GM18502 (cell line): ENCODE data around the gene HSD17B11.
A peak's percentile ranks its signal among the peaks of the same experiment; 100 is the strongest.
"Not testable (repeated sequence)": the region's sequence is repeated elsewhere in the genome, so short reads cannot be mapped to it uniquely, and the experiment has no call there.

Experiments
- ATAC-seq: cut with Tn5 transposase; IDR thresholded peaks from one replicate; pipeline ENCODE4 v1.9.1; 2021; ENCODE audit warnings: mild to moderate bottlenecking; ENCODE audit not compliant: unreplicated experiment, poor library complexity

The HSD17B11 gene, protein sequence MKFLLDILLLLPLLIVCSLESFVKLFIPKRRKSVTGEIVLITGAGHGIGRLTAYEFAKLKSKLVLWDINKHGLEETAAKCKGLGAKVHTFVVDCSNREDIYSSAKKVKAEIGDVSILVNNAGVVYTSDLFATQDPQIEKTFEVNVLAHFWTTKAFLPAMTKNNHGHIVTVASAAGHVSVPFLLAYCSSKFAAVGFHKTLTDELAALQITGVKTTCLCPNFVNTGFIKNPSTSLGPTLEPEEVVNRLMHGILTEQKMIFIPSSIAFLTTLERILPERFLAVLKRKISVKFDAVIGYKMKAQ

DNA sequence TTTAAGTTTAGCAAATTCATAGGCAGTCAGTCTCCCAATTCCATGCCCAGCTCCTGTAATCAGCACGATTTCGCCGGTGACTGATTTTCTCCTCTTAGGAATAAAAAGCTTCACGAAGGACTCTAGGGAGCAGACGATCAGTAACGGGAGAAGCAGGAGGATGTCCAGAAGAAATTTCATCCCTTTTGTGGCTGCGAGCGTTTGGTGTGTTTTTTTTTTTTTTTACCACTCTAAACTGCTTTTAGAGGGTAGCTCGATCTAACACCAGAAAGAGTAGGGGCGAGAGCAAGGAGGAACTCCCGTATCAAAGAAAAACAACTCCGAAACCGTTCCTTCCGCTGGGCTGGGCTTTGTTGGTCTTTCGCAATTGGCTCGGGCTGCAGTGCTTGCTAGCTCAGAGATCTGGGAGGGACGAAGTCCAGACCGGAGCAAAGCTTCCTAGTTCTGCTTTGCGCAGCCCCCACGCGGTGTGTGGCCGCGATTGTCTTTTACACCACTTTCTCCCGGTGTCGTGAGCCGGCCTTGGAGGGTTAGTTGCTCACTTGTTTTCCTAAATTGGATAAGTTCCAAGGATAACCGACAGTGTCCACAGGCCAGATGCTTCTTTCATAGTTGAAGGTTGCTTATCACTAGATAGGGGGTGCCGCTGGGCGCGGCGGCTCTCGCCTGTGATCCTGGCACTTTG is at the start of gene HSD17B11:
HSD17B11 (minus strand) TSS at position 298 of the 685 bp plus-strand sequence; CDS start at position 180, 118 bp downstream.
- peak; percentile 99 for ATAC-seq

DNA sequence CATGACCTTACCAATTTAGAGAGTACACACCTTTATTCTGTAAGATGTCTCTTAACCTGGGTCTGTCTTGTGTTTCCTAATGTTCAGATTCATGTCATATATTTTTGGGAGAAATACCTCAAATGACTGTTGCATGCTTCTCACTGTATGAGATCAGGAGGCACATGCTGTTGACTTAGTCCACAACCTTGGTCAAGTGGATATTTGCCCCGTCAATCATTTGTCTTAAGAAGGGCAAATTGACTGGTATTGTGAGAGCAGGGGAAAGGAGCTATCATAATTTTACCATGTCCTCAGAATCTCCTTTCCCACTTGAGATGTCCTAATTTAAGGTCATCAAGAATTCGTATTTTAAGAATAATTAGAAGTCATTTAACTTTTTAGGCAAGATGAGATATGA is 42.4 kb upstream of the HSD17B11 start:
- no peak for ATAC-seq

DNA sequence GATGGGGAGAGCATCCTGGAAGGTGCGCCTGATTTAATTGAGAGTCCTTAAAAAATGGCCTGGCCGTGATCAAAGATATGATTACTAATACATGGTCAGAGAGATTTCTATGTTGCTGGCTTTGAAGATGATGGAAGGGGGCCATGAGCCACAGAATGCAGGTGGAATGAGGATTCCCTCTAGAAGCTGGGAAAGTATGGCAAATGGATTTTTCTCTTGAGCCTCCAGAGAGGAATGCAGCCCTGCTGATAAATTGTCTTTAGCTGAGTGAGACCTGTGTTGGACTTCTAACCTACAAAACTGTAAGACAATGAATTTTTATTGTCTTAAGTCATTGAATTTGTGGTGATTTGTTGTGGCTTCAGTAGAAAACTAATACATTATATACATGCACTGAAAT is 39.0 kb upstream of the HSD17B11 start:
- no peak for ATAC-seq

DNA sequence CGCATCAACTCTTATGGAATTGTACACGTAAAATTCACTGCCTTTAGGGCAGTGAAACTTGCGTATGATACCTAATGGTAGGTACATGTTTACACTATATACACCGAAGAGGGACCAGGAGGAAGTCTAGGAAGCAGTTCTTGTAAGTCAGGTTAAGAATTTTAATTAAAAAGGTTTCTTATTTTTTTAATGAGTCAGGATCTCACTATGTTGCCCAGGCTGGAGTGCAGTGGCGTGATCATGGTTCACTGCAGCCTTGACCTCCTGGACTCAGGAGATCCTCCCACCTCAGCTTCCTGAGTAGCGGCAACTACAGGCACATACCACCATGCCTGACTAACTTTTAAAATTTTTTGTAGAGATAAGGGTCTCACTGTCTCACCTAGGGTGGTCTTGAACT is 38.0 kb upstream of the HSD17B11 start:
- no peak for ATAC-seq

DNA sequence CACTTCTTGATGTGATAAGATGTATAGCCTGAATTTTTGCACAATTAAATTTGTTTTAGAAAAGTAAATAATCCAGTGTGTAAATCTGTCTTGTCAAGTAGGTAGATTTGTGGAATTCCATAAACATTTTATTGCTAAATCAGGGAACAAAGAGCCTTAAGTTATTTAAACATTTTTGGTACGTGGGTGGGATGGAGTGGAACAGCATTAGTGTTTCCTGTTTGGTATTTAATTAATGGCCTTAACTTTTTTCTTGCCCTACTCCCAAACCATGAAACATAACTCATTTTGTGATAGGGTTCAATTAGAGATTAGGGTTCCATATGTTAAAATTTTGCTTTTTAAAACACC is 36.5 kb upstream of the HSD17B11 start:
- no peak for ATAC-seq

DNA sequence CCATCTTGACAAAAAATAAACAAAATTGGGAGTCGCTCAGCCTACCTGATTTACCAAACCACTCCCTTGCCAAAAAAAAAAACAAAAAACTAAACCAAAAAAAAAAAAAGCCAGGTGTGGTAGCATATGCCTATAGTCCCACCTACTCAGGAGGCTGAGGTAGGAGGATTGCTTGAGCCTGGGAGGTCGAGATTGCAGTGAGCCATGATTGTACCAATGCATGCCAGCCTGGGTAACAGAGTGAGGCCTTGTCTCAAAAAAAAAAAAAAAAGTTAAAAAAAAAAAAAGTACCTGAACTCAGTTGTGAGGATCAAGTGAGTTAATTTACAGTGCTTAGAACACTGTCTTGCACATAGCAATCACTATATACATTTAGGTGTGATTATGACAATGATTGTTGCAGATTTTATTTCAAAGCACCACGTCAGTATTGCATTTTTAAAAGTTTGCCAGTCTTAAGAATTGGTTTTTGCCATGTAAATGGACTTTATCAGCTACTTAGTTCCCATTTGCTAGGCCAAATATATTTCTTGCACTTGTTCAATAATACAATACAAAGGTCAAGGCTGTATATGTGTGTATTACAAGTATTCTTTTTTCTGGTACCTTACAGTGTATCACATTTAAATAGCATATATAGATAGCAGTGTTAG is 36.0 kb upstream of the HSD17B11 start:
- no peak for ATAC-seq

DNA sequence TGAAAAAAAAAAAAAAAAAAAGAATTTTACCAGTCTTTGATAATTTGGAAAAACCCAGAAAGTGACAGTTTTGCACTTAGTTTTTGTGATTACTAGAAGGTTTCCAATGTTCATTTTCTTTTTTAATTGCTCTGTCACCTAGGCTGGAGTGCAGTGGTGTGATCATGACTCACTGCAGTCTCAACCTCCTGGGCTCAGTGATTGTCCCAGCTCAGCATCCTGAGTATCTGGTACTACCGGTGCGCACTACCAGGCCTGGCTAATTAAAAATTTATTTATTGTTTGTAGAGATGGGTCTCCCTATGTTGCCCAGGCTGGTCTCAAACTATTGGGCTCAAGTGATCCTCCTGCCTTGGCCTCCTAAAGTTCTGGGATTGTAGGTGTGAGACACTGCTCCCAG is 34.7 kb upstream of the HSD17B11 start:
- no peak for ATAC-seq

DNA sequence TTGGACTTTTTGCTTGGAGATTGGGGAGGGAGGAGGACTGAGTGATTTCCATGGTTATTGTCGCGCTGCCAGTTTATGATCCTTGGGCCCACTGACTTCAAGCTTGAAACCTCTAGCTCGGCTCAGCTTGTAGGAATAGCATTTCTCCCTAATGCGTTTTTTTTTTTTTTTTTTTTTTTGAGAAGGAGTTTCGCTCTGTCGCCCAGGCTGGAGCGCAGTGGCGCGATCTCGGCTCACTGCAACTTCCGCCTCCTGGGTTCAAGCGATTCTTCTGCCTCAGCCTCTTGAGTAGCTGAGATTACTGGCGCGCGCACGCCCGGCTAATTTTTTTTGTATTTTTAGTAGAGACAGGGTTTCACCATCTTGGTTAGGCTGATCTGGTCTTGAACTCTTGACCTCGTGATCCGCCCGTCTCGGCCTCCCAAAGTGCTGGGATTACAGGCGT is 33.1 kb upstream of the HSD17B11 start:
- ATAC-seq = not testable (repeated sequence)

DNA sequence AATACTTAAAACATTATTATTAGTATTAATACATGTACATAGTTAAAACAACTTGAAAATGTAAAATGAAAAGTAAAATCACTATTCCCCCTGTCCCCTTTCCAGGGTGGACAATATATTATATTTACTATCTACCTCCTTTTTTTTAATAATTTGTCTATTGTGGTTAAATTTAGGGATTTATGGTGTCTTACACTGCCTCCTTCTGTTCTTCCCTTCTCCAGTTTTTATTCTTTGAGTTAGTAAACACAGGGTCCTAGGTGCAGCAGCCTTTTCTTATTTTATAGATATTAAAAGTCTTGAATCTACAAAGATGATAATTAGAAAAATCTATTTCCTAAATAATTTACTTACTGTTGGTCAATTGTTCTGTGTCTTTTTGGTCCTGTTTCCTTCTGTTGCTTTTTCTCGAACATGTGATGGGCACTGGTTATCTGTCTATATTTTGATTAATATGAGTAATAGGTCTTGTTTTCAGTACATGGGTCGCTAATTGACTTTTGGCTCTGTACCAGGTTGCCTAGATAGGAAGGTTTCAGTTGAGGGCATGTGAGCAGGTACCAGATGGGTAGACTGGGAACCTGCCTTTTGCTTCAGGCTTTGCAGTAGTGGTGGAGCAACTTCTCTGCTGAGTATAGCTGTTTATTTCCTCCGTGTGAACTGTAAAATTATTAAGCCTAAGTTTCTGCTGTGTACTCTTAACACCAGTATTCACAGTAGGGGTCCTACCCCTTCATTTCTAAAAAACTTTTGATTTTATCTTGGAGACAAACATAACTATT is 32.5 kb upstream of the HSD17B11 start:
- ATAC-seq = no peak

DNA sequence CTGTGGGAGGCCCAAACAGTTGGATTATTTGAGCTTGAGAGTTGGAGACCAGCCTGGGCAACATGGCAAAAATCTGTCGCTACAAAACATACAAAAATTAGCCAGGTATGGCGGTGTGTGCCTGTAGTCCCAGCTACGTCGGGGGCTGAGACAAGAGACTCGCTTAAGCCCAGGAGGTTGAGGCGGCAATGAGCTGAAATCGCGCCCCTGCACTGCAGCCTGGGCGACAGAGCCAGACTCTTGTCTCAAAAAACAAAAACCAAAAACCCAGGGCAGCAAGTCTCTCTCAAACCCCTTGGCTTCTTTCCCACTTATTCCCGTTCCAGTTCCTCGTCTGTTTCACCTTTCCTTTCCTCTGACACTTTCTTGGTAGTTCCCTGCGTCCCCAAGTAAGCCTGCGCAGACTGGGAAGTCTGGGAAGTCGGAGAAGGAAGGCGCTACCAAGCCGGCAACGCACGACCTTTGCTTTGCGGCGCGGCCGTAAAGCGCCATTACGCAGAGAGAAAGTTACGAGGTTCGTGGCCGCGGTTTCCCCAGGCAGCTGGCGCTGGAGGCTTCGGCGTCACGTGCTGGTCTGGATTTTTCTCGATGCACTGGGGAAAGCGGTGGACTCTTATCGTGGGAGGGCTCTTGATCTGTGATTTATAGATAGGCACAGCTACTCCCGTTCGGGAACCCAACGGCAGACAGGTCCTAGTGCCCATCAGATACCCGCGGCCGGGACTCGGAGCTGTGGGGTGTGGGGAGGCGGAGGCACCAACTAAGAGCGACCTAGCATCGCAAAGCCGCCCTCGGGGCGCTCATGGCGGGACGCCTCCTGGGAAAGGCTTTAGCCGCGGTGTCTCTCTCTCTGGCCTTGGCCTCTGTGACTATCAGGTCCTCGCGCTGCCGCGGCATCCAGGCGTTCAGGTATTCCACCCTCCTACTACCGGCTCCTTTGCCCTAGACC is 31.4 kb upstream of the HSD17B11 start, which contains the start of gene NUDT9:
NUDT9 (plus strand) TSS at position 470 of the 949 bp plus-strand sequence; CDS start at position 803, 333 bp downstream.
- ATAC-seq = peak; percentile 88

DNA sequence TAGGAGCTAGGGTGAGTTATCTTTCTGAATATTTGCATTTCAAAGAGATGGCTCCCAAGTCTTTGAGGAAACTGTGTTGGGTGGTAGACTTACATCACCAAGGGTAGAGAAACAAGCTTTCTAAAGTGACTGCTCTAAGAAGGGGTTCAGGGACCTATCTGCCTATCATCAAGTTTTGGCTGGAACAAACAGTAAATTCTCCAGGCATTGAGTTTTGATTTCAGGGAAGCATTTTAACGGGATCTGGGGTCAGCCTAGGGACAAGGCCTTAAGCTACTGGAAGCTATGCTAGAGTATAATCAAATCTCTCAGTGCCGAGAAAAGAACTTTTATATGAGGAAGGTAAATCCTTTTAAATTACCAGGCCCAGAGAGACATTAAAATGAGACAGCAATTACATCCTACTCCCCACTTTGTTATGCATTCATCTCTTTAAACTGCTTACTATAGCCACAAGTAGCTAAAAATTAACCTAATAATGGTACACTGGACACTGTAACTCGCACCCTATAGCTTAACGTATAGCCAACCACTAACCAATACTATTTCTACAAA is 29.4 kb upstream of the HSD17B11 start:
- no peak for ATAC-seq

DNA sequence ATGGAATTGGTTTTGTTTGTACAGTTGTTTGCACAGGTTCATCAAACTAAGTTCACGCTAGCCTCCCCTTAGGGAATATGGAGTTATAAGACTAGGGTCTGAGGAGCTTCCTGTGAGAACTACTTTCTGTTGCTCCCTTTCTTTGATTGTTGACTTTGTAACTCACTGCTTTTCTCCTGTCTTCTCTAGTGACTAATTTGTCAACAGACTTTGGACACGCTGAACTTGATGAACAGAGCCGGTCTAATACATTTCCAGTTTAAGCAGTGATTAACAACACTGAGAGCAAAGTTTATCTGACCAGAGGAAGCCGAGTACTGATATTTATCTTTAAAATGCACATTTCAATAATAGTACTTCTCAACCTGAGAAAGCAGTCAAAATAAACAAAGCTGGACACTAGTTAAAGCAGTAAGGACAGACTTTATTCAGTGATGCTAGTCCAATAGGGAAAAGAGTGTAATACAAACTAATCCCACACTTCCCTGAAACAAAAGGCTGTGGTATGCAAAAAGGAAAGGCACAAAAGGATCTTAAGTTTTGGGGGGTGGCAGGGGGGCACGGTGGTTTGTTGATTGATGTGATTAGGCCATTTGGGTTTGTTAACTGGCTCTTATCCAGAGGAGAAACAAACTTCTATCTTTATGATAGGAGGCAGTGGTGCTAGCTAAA is 28.7 kb upstream of the HSD17B11 start:
- no peak for ATAC-seq

DNA sequence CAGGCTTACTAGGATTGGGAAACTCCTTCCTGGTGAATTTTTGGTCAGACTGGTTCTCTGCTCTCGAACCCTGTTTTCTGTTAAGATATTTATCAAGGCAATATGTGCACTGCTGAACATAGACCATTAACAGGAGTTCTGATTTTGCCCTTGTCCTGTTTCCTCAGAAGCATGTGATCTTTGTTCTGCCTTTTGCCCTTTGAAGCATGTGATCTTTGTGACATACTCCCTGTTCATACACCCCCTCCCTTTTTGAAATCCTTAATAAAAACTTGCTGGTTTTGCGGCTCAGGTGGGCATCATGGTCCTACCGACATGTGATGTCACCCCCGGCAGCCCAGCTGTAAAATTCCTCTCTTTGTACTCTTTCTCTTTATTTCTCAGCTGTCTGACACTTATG is 27.4 kb upstream of the HSD17B11 start:
- not testable (repeated sequence) for ATAC-seq

DNA sequence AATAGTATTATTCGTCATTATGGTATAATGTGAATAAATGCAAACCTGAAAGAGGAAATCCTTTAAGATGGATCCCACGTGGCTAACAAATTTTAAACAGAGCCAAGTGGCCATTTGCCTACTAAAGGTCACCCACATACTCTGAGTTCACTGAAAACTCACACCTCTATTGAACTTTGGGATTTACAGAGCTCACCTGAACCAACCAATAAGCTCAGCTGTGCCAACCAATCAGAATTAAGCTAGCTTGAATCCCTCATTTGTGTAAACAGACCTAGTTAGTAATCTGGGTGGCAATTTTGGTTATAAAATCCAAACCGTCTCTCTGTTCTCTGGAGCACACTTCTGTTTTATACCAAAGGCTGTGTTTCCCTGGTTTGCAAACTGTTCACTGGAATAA is 26.0 kb upstream of the HSD17B11 start:
- no peak for ATAC-seq

DNA sequence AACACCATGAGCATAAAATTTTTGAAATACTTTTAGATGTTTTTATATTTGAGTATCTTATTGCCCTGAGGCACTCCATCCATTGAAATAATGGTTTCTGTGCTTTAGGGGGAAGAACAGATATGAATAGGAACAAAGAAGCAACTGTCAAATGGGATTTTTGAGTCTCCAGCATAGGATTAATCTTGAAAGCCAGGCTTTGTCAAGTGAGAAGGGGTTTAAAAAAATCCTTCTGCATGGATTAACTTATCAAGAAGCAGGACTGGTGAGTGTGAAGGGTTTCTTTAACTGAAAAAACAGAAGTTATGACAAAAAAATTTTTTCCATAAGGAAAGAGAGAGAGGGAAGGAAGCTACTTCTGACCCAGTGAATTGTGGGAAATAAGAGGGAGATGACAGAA is 23.8 kb upstream of the HSD17B11 start:
- ATAC-seq = no peak

DNA sequence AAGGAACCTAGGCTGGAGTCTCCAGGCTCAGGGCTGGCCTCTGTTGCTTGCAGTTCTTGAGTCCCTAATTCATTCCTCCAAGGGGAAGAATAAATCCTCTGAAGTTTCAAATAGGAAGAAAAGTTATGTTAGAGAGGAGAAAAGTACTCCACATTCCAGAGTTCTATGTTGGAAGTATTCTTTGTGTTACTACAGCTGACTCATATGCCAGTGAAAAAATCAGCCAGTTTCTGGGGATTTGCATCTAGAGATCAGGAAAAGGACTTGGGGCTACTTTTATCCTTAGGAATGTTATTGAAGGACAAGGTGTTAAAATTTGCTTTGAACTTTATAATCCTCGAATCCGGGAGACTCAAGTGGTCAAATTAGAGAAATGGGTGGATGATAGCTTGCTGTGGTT is 19.7 kb upstream of the HSD17B11 start:
- no peak for ATAC-seq

DNA sequence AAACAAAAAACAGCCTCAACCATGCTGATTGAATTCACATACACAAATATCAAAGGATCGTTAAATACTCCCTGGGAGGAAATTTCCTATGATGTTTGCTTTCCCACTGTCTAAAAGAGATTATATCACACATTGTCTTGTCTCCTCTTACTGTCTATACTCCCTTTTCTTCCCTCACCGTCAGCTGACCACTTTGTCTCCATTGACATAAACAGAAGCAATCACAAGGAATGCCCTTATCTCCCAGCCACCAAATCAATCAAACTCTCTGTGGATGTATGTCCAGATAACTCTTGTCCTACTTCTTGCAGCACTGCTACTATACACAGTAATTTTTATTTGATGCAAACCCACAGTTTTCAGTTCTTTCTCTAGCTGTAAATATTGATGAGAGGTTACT is 19.2 kb upstream of the HSD17B11 start:
- ATAC-seq = no peak

DNA sequence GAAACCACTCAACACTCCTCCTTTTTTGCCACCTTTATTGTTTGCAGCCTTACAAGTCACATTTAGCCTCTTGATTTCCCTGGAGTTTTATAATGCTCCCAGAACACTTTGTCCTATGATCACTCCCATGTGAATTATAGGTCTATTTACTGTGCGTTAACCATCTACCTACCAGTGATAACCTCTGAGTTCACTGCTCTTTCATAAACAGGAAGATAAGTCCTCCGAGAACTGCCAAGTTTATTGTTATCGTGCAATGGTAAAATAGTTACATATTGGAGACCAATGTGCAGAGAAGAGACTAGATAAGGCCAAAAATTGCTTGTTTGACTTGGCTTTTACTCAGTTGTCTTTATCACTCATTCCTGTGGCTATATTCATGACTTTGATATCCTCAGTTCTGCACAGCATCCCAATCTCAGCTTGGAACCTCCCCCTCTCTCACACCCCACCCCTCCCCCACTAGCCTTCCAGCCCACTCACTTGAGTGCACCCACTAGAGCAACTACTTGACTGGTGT is 18.5 kb upstream of the HSD17B11 start:
- no peak for ATAC-seq
